H1 (cell line): Measurements from ENCODE around the gene SUCNR1. TPM values are rescaled to one million over a fixed set of nuclear protein-coding genes. Genes with fewer than 3 reads are reported as not detected.

Experiments used
- CTCF ChIA-PET: fragments of 300-600 bp; sonication (Branson Sonifier 250); formaldehyde crosslinking; loops from one replicate; lab custom pipeline; 2021; ENCODE audit not compliant: partially characterized antibody; lab: Charles Lee
- POLR2A ChIA-PET: fragments of 300-600 bp; sonication (Branson Sonifier 250); formaldehyde crosslinking; loops from one replicate; lab custom pipeline; 2021; ENCODE audit warnings: inconsistent platforms; ENCODE audit not compliant: partially characterized antibody; lab: Charles Lee
- DNase-seq, 2 experiments: peaks; one replicate each; pipeline versions ENCODE4 v3.0.0 to v3.0.0-alpha.2; 2010 to 2022; ENCODE audit warnings: low spot score in 2 of 2, low read depth in 1 of 2, mixed read lengths in 1 of 2
- FAIRE-seq: peaks from 2 replicates; lab custom pipeline; 2011; peaks lifted over from hg19 to GRCh38; lab: Jason Lieb, UNC
- H2AFZ ChIP-seq: 2 replicates; pipeline ENCODE4 v1.8.1; 2012; ENCODE audit warnings: low read length, inconsistent platforms
- H2AK5ac ChIP-seq: 2 replicates; pipeline ENCODE4 v1.6.1; 2013; ENCODE audit warnings: low read depth, low read length
- H2BK120ac ChIP-seq: replicated peaks from 2 replicates; pipeline ENCODE3; 2013; ENCODE audit warnings: low read depth, low read length, inconsistent platforms
- H2BK12ac ChIP-seq: 2 replicates; pipeline ENCODE4 v1.6.1; 2013; ENCODE audit warnings: low read depth, low read length
- H2BK15ac ChIP-seq: 2 replicates; pipeline ENCODE4 v1.6.1; 2013; ENCODE audit warnings: low read length
- H2BK20ac ChIP-seq: 2 replicates; pipeline ENCODE4 v1.6.1; 2013; ENCODE audit warnings: low read length
- H2BK5ac ChIP-seq: 2 replicates; pipeline ENCODE4 v1.6.1; 2013; ENCODE audit warnings: low read depth, low read length
- H3K14ac ChIP-seq: 2 replicates; pipeline ENCODE4 v1.6.1; 2013; ENCODE audit warnings: inconsistent platforms; ENCODE audit not compliant: insufficient read length
- H3K18ac ChIP-seq: 2 replicates; pipeline ENCODE4 v1.6.1; 2013; ENCODE audit warnings: low read length; ENCODE audit errors: extremely low read depth
- H3K23ac ChIP-seq: 2 replicates; pipeline ENCODE4 v1.6.1; 2013; ENCODE audit warnings: inconsistent platforms; ENCODE audit not compliant: insufficient read length
- H3K23me2 ChIP-seq: 2 replicates; pipeline ENCODE4 v1.6.1; 2013; ENCODE audit warnings: low read depth, low read length
- H3K27ac ChIP-seq: 2 replicates; pipeline ENCODE4 v1.6.1; 2011; ENCODE audit warnings: low read depth, low read length, inconsistent platforms
- H3K27me3 ChIP-seq, 4 experiments: replicated peaks in 1 of 4; 1 replicate in 1 of 4; 2 replicates in 3 of 4; pipeline versions ENCODE4 v1.6.1 to v1.8.1; 2011 to 2013; ENCODE audit warnings: low read length in 3 of 4, mild to moderate bottlenecking in 3 of 4, inconsistent platforms in 2 of 4, mixed read lengths in 2 of 4, moderate library complexity in 1 of 4; ENCODE audit not compliant: control insufficient read depth in 3 of 4, insufficient read depth in 3 of 4; ENCODE audit errors: extremely low read depth in 1 of 4
- H3K36me3 ChIP-seq, 4 experiments: 2 replicates each; pipeline versions ENCODE4 v1.6.1 to v1.8.1; 2011 to 2013; ENCODE audit warnings: mild to moderate bottlenecking in 4 of 4, low read length in 3 of 4, moderate library complexity in 2 of 4, control low read depth in 1 of 4, inconsistent platforms in 1 of 4; ENCODE audit not compliant: insufficient read depth in 4 of 4, control insufficient read depth in 2 of 4
- H3K4ac ChIP-seq: replicated peaks from 2 replicates; pipeline ENCODE3; 2013; ENCODE audit warnings: low read length, low read depth, mixed read lengths, inconsistent platforms; ENCODE audit not compliant: insufficient read length
- H3K4me1 ChIP-seq, 4 experiments: replicated peaks in 1 of 4; 1 replicate in 1 of 4; 2 replicates in 3 of 4; pipeline versions ENCODE4 v1.6.1 to v1.8.1; 2011 to 2013; ENCODE audit warnings: low read length in 3 of 4, inconsistent platforms in 2 of 4, mixed read lengths in 1 of 4; ENCODE audit not compliant: insufficient read depth in 4 of 4, control insufficient read depth in 3 of 4
- H3K4me2 ChIP-seq, 2 experiments: 2 replicates each; pipeline versions ENCODE4 v1.6.1 to v1.8.1; 2011 to 2013; ENCODE audit warnings: low read depth in 2 of 2, low read length in 2 of 2, control low read depth in 1 of 2, inconsistent platforms in 1 of 2, mild to moderate bottlenecking in 1 of 2; ENCODE audit not compliant: insufficient read depth in 1 of 2
- H3K4me3 ChIP-seq, 4 experiments: fragments of 200-600, 300-600 bp in 1 of 4; sonication (generic), shearing (Covaris generic), sonication (Bioruptor Twin) in 1 of 4; 2 replicates each; pipeline versions ENCODE4 v1.5.1 to v1.8.1; 2011 to 2016; ENCODE audit warnings: low read length in 4 of 4, low read depth in 3 of 4, control low read depth in 2 of 4, inconsistent platforms in 2 of 4, mild to moderate bottlenecking in 2 of 4, mixed read lengths in 1 of 4, moderate library complexity in 1 of 4; ENCODE audit not compliant: insufficient read depth in 2 of 4; ENCODE audit errors: extremely low read depth in 1 of 4
- H3K56ac ChIP-seq: replicated peaks from 2 replicates; pipeline ENCODE3; 2013; ENCODE audit warnings: low read depth, mild to moderate bottlenecking, mixed read lengths, low read length, inconsistent platforms; ENCODE audit not compliant: insufficient read length
- H3K79me1 ChIP-seq: 2 replicates; pipeline ENCODE4 v1.6.1; 2013; ENCODE audit warnings: low read depth, low read length, control low read depth
- H3K79me2 ChIP-seq, 2 experiments: 2 replicates each; pipeline versions ENCODE4 v1.6.1 to v1.8.1; 2012 to 2013; ENCODE audit warnings: low read length in 2 of 2, mild to moderate bottlenecking in 2 of 2, inconsistent platforms in 1 of 2; ENCODE audit not compliant: insufficient read depth in 2 of 2, control insufficient read depth in 1 of 2
- H3K9ac ChIP-seq, 4 experiments: replicated peaks in 1 of 4; 1 replicate in 1 of 4; 2 replicates in 3 of 4; pipeline versions ENCODE4 v1.6.1 to v1.8.1; 2011 to 2013; ENCODE audit warnings: low read depth in 3 of 4, low read length in 3 of 4, control low read depth in 2 of 4, mild to moderate bottlenecking in 2 of 4, moderate library complexity in 2 of 4, inconsistent platforms in 1 of 4; ENCODE audit errors: extremely low read depth in 1 of 4
- H3K9me3 ChIP-seq, 2 experiments: 2 replicates each; pipeline versions ENCODE4 v1.6.1 to v1.8.1; 2012 to 2013; ENCODE audit warnings: mild to moderate bottlenecking in 2 of 2, moderate library complexity in 2 of 2, control low read depth in 1 of 2, inconsistent platforms in 1 of 2, low read depth in 1 of 2, low read length in 1 of 2, mixed read lengths in 1 of 2; ENCODE audit not compliant: insufficient read depth in 2 of 2
- H4K20me1 ChIP-seq, 2 experiments: replicated peaks in 1 of 2; 2 replicates each; pipeline versions ENCODE3 to v1.8.1; 2011 to 2013; ENCODE audit warnings: inconsistent platforms in 2 of 2, low read length in 2 of 2, mild to moderate bottlenecking in 1 of 2; ENCODE audit not compliant: insufficient read depth in 2 of 2, control insufficient read depth in 1 of 2
- H4K5ac ChIP-seq: 2 replicates; pipeline ENCODE4 v1.6.1; 2013; ENCODE audit warnings: low read length, low read depth, mixed read lengths, inconsistent platforms; ENCODE audit not compliant: insufficient read length
- H4K8ac ChIP-seq: 2 replicates; pipeline ENCODE4 v1.8.0; 2013; ENCODE audit warnings: mild to moderate bottlenecking, moderate library complexity, low read length, inconsistent platforms; ENCODE audit not compliant: insufficient read depth; ENCODE audit errors: extremely low read depth
- H4K91ac ChIP-seq: replicated peaks from 2 replicates; pipeline ENCODE3; 2013; ENCODE audit warnings: low read length, mixed read lengths, inconsistent platforms; ENCODE audit not compliant: insufficient read length
- ASH2L ChIP-seq: fragments of 200-600, 300-600 bp; sonication (generic); IDR thresholded peaks from one replicate; pipeline ENCODE4 v1.7.1; 2017; ENCODE audit warnings: low read length
- CEBPB ChIP-seq: IDR thresholded peaks from 2 replicates; pipeline ENCODE4 v1.6.1; 2012; ENCODE audit warnings: low read depth, low read length
- FOSL1 ChIP-seq: IDR thresholded peaks from 2 replicates; pipeline ENCODE4 v1.6.1; 2011; ENCODE audit warnings: mild to moderate bottlenecking, low read depth, low read length, moderate library complexity; ENCODE audit not compliant: insufficient read depth
- HDAC2 ChIP-seq, 2 experiments: fragments of 300-600 bp in 1 of 2; sonication (generic) in 1 of 2; IDR thresholded peaks; 2 replicates each; pipeline ENCODE4 v1.6.1; 2011 to 2012; ENCODE audit warnings: low read depth in 2 of 2, low read length in 2 of 2, mild to moderate bottlenecking in 2 of 2, moderate library complexity in 2 of 2, borderline replicate concordance in 1 of 2, inconsistent platforms in 1 of 2
- JUN ChIP-seq: IDR thresholded peaks from 2 replicates; pipeline ENCODE4 v1.6.1; 2011; ENCODE audit warnings: low read depth, mild to moderate bottlenecking, improper control_type of control experiment, low read length
- POLR2A ChIP-seq, 2 experiments: IDR thresholded peaks; 1 replicate in 1 of 2; 2 replicates in 1 of 2; pipeline ENCODE4 v1.6.1; 2011; ENCODE audit warnings: low read depth in 2 of 2, low read length in 2 of 2, mild to moderate bottlenecking in 2 of 2; ENCODE audit errors: control extremely low read depth in 1 of 2
- POLR2AphosphoS5 ChIP-seq: IDR thresholded peaks from 2 replicates; pipeline ENCODE4 v1.6.1; 2011; ENCODE audit warnings: low read depth, low read length
- RXRA ChIP-seq: IDR thresholded peaks from 2 replicates; pipeline ENCODE4 v1.6.1; 2011; ENCODE audit warnings: low read depth, mild to moderate bottlenecking, low read length, moderate library complexity; ENCODE audit not compliant: insufficient read depth
- SAP30 ChIP-seq: fragments of 300-600 bp; sonication (generic); IDR thresholded peaks from 2 replicates; pipeline ENCODE4 v1.7.1; 2012; ENCODE audit warnings: low read length, moderate library complexity, mild to moderate bottlenecking, inconsistent platforms; ENCODE audit not compliant: insufficient read depth, insufficient replicate concordance
- SP4 ChIP-seq: IDR thresholded peaks from 2 replicates; pipeline ENCODE4 v1.6.1; 2012; ENCODE audit warnings: low read length, inconsistent platforms
- TAF1 ChIP-seq: IDR thresholded peaks from 2 replicates; pipeline ENCODE4 v1.6.1; 2011; ENCODE audit warnings: mild to moderate bottlenecking, low read depth, low read length
- TBP ChIP-seq: IDR thresholded peaks from 2 replicates; pipeline ENCODE4 v1.6.1; 2011; ENCODE audit warnings: low read depth, low read length, improper control_type of control experiment
- WGBS, 2 experiments: shearing (Covaris generic) in 1 of 2; methylation state at CpG; one replicate each; pipeline versions ENCODE4 v1.1.6 to v1.1.7; 2013 to 2015; ENCODE audit warnings: low lambda C conversion rate in 2 of 2, mixed read lengths in 2 of 2, inconsistent platforms in 1 of 2, low coverage in 1 of 2, missing lambda C conversion rate in 1 of 2; ENCODE audit not compliant: insufficient replicate concordance in 2 of 2, insufficient coverage in 1 of 2, insufficient read length in 1 of 2; ENCODE audit errors: extremely low coverage in 1 of 2, missing lambda C conversion rate in 1 of 2; 5-methylcytosine and 5-hydroxymethylcytosine counted together
- polyA plus RNA-seq, 7 experiments: library from polyadenylated mRNA; depleted of rRNA in 3 of 7; stranded (reverse) in 5 of 7; unstranded in 2 of 7; fragments of >200 nt in 5 of 7; fragments of 200-250 nt in 2 of 7; gene quantifications; 1 replicate in 5 of 7; 2 replicates in 1 of 7; 4 replicates in 1 of 7; pipeline versions ENCODE4 v1.2.1 to v1.2.3, GENCODE V29; 2011 to 2013; ENCODE audit warnings: missing spikeins in 2 of 7, mixed read lengths in 2 of 7
- total RNA-seq: library from RNA; stranded (reverse); fragmentation: NEBNext Ultra II Directional; extraction: Animal tissue kit (Norgen Biotek cat#: 25700); gene quantifications from 2 replicates; pipeline ENCODE4 v1.2.1, GENCODE V29; 2021

Gene SUCNR1
- total and polyA plus RNA-seq, 2 of the 8 experiments (the other 6 are each of a cell fraction or from before 2014, with no cell fraction given), result not detected

DNA sequence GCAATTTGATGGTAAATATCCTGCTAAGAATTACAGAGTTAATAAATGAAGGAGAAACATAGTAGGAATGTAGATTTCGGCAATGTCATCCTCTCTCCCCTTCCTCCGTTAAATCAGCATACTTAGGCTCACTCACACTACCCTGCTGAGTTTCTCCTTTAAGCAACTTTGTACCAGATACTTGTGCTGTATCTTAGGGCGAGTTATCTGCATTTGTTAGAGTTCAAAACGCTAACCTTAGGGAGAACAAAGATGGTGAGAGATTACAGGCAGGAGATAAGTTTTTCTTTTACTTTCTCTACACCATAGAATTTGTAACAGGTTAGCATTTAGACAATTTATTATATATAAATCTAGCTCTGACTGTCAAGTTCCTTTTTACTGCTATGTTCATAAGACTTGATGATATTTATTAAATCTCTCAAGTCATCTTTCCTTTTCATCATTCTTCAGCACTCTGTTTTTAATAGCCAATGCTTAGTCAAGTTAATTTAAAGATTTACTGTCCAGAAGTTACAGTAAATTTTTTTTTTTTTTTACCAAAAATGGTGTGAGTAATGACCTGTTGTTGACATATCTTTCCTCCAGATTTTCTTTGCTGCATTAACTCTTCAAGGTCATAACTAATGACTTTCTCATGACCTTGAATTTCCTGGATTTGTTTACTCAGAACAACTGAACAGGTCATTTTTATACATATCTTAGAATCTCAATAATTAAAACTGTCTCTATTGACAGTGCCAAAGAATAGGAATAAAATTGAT, 22.2 kb downstream of the SUCNR1 start:
- Histone ChIP-seq H4K5ac (no peak overlapping the region), H3K18ac (no peak overlapping the region), H3K79me1 (no peaks in the 10 kb centered on the region), H3K79me2 (no peaks in the 10 kb centered on the region), H3K23ac (no peak overlapping the region), H2BK20ac (no peak overlapping the region), H3K36me3 (no peaks in the 10 kb centered on the region), H3K9me3 (no peaks in the 10 kb centered on the region), H3K56ac (no peak overlapping the region), H2BK120ac (no peak overlapping the region), H3K14ac (no peak overlapping the region), H3K27ac (no peak overlapping the region), H2BK5ac (no peak overlapping the region), H3K4ac (no peak overlapping the region), H4K20me1 (no peaks in the 10 kb centered on the region), H2BK15ac (no peak overlapping the region), H3K27me3 (peaks cover 0 to 1% (median 0%) of the 10 kb centered on the region in 4 experiments; a peak in 1 of 7 replicates), H3K23me2 (no peaks in the 10 kb centered on the region), H4K91ac (no peak overlapping the region), H3K4me1 (peaks cover 0 to 2% (median under 1%) of the 10 kb centered on the region in 4 experiments; a peak in 2 of 7 replicates), H2AFZ (no peak overlapping the region), H4K8ac (no peak overlapping the region), H3K9ac (no peak overlapping the region), H3K4me3 (no peak overlapping the region), H2AK5ac (no peak overlapping the region), H3K4me2 (0 out of 4 replicates have a peak overlapping the region, but pooled peaks of 1 of the 2 experiments have one; percentile 32), H2BK12ac (no peak overlapping the region)
- peak; percentile 42 for FAIRE-seq
- DNase-seq, result no peak
- 18% methylated on average over 4 of the region's 4 CpGs; no CpG with 5 or more reads in 1 of the 2 experiments for WGBS, 2 experiments
- POLR2A ChIA-PET, result no interaction called here
- CTCF ChIA-PET, result interaction anchor here (0.6 to 0.7 kb wide), 3 partner anchors 534 to 1176 kb away, joined by 3 to 4 read pairs (median 3); no protein-coding TSS in a partner anchor
- peak; percentile 11 for TF ChIP-seq ASH2L
- no peak for TF ChIP-seq RXRA
- TF ChIP-seq TBP, result no peak
- TF ChIP-seq SP4, result no peak
- TF ChIP-seq SAP30, result no peak
- no peak for TF ChIP-seq TAF1
- no peak for TF ChIP-seq HDAC2 (IDR thresholded peaks at IDR 0.05; ENCODE audit: borderline replicate concordance in 1 of 2, low read depth in 2 of 2, low read length in 2 of 2)
- TF ChIP-seq POLR2A (IDR thresholded peaks at IDR 0.05; ENCODE audit: control extremely low read depth in 1 of 2, low read depth in 2 of 2, low read length in 2 of 2), result no peak
- no peak for TF ChIP-seq CEBPB
- no peak for TF ChIP-seq FOSL1
- TF ChIP-seq POLR2AphosphoS5, result no peak
- TF ChIP-seq JUN, result no peak
